Measurements from ENCODE around the gene DCAF7. TPM values are rescaled to one million over a fixed set of nuclear protein-coding genes. Genes with fewer than 3 reads are reported as not detected.

DCAF7 gene
- total RNA-seq, 1 experiment from 2014 or later: 58.9 TPM

- CTCF ChIA-PET: interaction anchor here (1.0 kb wide), 1 partner anchor 74 kb away, joined by 9 read pairs; the partner anchor contains the start of gene ACE
- Mint-ChIP-seq H3K36me3 (ENCODE audit: insufficient read depth, unreplicated experiment) (peaks cover 27% of the 10 kb centered on the region), H3K4me1 (ENCODE audit: low read depth, unreplicated experiment) (peaks cover 7% of the 10 kb centered on the region), H3K27ac (ENCODE audit: unreplicated experiment) (peak overlapping the region; percentile 80), H3K9me3 (ENCODE audit: low read depth, unreplicated experiment) (no peaks in the 10 kb centered on the region), H3K27me3 (ENCODE audit: unreplicated experiment) (no peaks in the 10 kb centered on the region), H3K4me3 (ENCODE audit: low read depth, unreplicated experiment) (peak overlapping the region; percentile 93)
- BruUV-seq (replicated peaks): TSS peak; percentile 43
- DNase-seq: no peak
- intact Hi-C loops (cut with micrococcal nuclease; ENCODE audit: unreplicated experiment): no loop called here
- TF ChIP-seq, protein P1, sequence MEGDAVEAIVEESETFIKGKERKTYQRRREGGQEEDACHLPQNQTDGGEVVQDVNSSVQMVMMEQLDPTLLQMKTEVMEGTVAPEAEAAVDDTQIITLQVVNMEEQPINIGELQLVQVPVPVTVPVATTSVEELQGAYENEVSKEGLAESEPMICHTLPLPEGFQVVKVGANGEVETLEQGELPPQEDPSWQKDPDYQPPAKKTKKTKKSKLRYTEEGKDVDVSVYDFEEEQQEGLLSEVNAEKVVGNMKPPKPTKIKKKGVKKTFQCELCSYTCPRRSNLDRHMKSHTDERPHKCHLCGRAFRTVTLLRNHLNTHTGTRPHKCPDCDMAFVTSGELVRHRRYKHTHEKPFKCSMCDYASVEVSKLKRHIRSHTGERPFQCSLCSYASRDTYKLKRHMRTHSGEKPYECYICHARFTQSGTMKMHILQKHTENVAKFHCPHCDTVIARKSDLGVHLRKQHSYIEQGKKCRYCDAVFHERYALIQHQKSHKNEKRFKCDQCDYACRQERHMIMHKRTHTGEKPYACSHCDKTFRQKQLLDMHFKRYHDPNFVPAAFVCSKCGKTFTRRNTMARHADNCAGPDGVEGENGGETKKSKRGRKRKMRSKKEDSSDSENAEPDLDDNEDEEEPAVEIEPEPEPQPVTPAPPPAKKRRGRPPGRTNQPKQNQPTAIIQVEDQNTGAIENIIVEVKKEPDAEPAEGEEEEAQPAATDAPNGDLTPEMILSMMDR (IDR thresholded peaks at IDR 0.05; ENCODE audit: unreplicated experiment): no peak
Observed at GRCh38 chr17:63550817-63551639, 751 bp downstream of the DCAF7 start.

DNA sequence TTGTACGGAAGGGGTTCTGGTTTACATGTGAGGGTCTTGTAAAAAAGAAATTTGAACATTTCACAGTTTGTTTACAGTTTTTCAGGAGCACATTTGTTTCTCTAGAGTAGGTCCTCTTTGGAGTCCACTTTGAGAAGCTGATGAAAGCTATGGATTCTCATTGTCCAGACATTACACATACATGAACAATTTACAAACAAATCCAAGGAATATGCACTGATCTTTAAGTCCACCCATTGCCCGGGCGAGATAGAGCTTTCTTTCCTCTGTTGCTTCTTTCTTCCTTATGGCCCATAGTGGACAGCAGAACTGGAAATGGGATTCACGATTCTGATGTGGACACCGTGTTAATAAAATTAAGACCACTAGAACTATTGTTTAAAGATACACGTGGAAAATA lies 1.9 kb downstream of the DCAF7 start:
- CTCF ChIA-PET: no interaction called here
- Mint-ChIP-seq H3K27ac (ENCODE audit: unreplicated experiment) (no peak overlapping the region), H3K4me3 (ENCODE audit: low read depth, unreplicated experiment) (peak overlapping the region; percentile 93), H3K9me3 (ENCODE audit: low read depth, unreplicated experiment) (no peaks in the 10 kb centered on the region), H3K27me3 (ENCODE audit: unreplicated experiment) (no peaks in the 10 kb centered on the region), H3K4me1 (ENCODE audit: low read depth, unreplicated experiment) (peaks cover 13% of the 10 kb centered on the region), H3K36me3 (ENCODE audit: insufficient read depth, unreplicated experiment) (peaks cover 27% of the 10 kb centered on the region)
- no TSS peak for BruUV-seq (replicated peaks)
- TF ChIP-seq, protein P1 (IDR thresholded peaks at IDR 0.05; ENCODE audit: unreplicated experiment): no peak
- intact Hi-C loops (cut with micrococcal nuclease; ENCODE audit: unreplicated experiment): no loop called here
- DNase-seq: no peak

GRCh38 chr17:63555500-63556156 lies 5.4 kb downstream of the DCAF7 start:
- peaks cover 14% of the 10 kb centered on the region for H3K36me3 Mint-ChIP-seq (ENCODE audit: insufficient read depth, unreplicated experiment)
- CTCF ChIA-PET: no interaction called here
- no peak for DNase-seq
- no TSS peak for BruUV-seq (replicated peaks)
- H3K9me3 Mint-ChIP-seq (ENCODE audit: low read depth, unreplicated experiment): no peaks in the 10 kb centered on the region
- H3K4me1 Mint-ChIP-seq (ENCODE audit: low read depth, unreplicated experiment): peaks cover 17% of the 10 kb centered on the region
- H3K4me3 Mint-ChIP-seq (ENCODE audit: low read depth, unreplicated experiment): no peak overlapping the region
- H3K27me3 Mint-ChIP-seq (ENCODE audit: unreplicated experiment): no peaks in the 10 kb centered on the region
- TF ChIP-seq, protein P1 (IDR thresholded peaks at IDR 0.05; ENCODE audit: unreplicated experiment): no peak
- H3K27ac Mint-ChIP-seq (ENCODE audit: unreplicated experiment): no peak overlapping the region
- intact Hi-C loops (cut with micrococcal nuclease; ENCODE audit: unreplicated experiment): no loop called here

DNA sequence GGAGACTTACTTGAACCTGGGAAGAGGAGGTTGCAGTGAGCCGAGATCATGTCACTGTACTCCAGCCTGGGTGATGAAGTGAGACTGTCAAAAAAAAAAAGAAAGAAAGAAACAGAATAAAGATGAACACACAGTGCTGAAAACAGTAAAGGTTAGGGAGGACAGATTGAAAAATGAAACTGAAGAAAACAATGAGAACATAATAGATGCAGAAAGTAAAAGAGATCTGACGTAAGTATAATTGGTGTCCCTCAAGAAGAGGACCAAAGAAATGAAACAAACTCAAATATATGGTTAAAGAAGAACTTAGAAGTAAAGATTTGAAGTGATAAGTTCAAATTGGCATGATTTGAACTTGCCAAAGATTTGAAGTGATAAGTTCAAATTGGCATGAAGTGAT lies 7.1 kb downstream of the DCAF7 start:
- no peaks in the 10 kb centered on the region for H3K9me3 Mint-ChIP-seq (ENCODE audit: low read depth, unreplicated experiment)
- no peak overlapping the region for H3K4me3 Mint-ChIP-seq (ENCODE audit: low read depth, unreplicated experiment)
- no peak overlapping the region for H3K27ac Mint-ChIP-seq (ENCODE audit: unreplicated experiment)
- intact Hi-C loops (cut with micrococcal nuclease; ENCODE audit: unreplicated experiment): no loop called here
- H3K4me1 Mint-ChIP-seq (ENCODE audit: low read depth, unreplicated experiment): peaks cover 17% of the 10 kb centered on the region
- CTCF ChIA-PET: interaction anchor here (0.5 kb wide), 1 partner anchor 10 kb away, joined by 4 read pairs; no protein-coding TSS in a partner anchor
- H3K27me3 Mint-ChIP-seq (ENCODE audit: unreplicated experiment): no peaks in the 10 kb centered on the region
- BruUV-seq (replicated peaks): no TSS peak
- H3K36me3 Mint-ChIP-seq (ENCODE audit: insufficient read depth, unreplicated experiment): no peaks in the 10 kb centered on the region
- TF ChIP-seq, protein P1 (IDR thresholded peaks at IDR 0.05; ENCODE audit: unreplicated experiment): no peak
- DNase-seq: no peak
